HG02642 (cell line): ENCODE data around the gene CSTF2T.

Experiments used
- ATAC-seq: cut with Tn5 transposase; IDR thresholded peaks from one replicate; pipeline ENCODE4 v1.9.1; 2021; ENCODE audit warnings: mild to moderate bottlenecking; ENCODE audit not compliant: unreplicated experiment, poor library complexity

The CSTF2T gene

DNA sequence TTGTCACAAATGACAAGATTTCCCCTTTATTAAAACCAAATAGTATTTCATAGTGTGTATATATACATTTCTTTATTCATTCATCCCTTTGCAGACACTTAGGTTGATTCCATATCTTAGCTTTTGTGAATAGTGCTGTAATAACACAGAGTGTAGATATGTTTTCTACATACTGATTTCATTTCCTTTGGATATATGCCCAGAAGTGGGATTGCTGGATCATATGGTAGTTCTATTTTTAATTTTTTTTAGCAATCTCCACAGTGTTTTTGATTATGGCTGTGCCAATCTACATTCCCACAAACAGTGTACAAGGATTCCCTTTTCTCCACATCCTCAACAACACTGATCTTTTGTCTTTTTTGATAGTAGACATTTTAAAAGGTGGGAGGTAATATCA is 46.4 kb downstream of the CSTF2T start:
- ATAC-seq = no peak

DNA sequence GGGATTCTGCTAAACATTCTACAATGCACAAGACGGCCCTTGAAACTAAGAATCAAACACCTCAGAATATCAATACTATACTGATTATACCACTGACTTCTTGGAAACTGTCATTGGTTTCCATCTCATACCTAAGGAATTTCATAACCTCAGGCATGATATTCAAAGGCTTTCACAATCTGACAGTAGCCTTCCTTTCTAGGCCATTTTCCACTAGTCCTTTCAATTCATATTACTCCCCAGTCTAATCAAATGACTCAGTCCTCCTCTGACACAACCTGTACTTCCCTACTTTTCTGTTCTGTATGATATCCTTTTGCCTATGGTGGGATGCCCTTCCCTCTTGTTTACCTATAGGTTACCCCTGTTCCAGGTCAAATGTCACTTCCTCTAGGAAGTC is 48.3 kb downstream of the CSTF2T start:
- no peak for ATAC-seq

GRCh38 chr10:51649064-51649463 is 50.3 kb downstream of the CSTF2T start:
- no peak for ATAC-seq
